Measurements from ENCODE around the gene RGSL1. TPM values are rescaled to one million over a fixed set of nuclear protein-coding genes. Genes with fewer than 3 reads are reported as not detected.

The RGSL1 gene
- total and polyA plus RNA-seq, 2 of the 8 experiments (the other 6 are each of a cell fraction or from before 2014, with no cell fraction given) = not detected

GRCh38 chr1:182488803-182489202, 38.9 kb downstream of the RGSL1 start (continued):
- TF ChIP-seq POU5F1 (IDR thresholded peaks at IDR 0.05; ENCODE audit: low read depth, low read length) (no peak), EGR1 (IDR thresholded peaks at IDR 0.05; ENCODE audit: borderline replicate concordance, low read depth, low read length) (no peak), GABPA (IDR thresholded peaks at IDR 0.05; ENCODE audit: borderline replicate concordance, insufficient read depth, low read length) (no peak), JUN (IDR thresholded peaks at IDR 0.05; ENCODE audit: low read depth, low read length) (no peak), SP1 (IDR thresholded peaks at IDR 0.05; ENCODE audit: low read depth, low read length) (no peak)
- TF ChIP-seq, protein P1, sequence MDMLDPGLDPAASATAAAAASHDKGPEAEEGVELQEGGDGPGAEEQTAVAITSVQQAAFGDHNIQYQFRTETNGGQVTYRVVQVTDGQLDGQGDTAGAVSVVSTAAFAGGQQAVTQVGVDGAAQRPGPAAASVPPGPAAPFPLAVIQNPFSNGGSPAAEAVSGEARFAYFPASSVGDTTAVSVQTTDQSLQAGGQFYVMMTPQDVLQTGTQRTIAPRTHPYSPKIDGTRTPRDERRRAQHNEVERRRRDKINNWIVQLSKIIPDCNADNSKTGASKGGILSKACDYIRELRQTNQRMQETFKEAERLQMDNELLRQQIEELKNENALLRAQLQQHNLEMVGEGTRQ (IDR thresholded peaks at IDR 0.05; ENCODE audit: low read length) = no peak

Data from H1 (cell line).